ENCODE data around the gene SPAG17.

DNA sequence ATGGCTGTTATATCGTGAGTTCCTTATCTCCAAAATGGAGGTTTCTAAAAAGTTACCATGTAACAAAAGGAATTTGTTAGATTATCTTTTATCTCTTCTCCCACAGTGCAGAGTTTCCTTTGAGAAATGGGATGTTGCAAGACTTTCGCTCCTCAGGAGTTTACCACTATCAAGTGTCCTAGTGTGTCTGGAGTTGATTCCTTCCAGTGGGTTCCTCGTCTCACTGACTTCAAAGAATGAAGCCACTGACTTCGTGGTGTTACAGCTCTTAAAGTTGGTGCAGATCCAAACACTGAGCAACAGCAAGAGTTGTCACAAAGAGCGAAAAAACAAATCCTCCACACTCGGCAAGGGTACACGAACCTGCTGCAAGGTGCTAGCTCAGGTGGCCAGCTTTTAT, 37.0 kb downstream of the SPAG17 start:
- TF ChIP-seq, protein P1, sequence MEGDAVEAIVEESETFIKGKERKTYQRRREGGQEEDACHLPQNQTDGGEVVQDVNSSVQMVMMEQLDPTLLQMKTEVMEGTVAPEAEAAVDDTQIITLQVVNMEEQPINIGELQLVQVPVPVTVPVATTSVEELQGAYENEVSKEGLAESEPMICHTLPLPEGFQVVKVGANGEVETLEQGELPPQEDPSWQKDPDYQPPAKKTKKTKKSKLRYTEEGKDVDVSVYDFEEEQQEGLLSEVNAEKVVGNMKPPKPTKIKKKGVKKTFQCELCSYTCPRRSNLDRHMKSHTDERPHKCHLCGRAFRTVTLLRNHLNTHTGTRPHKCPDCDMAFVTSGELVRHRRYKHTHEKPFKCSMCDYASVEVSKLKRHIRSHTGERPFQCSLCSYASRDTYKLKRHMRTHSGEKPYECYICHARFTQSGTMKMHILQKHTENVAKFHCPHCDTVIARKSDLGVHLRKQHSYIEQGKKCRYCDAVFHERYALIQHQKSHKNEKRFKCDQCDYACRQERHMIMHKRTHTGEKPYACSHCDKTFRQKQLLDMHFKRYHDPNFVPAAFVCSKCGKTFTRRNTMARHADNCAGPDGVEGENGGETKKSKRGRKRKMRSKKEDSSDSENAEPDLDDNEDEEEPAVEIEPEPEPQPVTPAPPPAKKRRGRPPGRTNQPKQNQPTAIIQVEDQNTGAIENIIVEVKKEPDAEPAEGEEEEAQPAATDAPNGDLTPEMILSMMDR (IDR thresholded peaks at IDR 0.05) = no peak
- TF ChIP-seq FOXJ3 (CRISPR knock-in tag; IDR thresholded peaks at IDR 0.05; ENCODE audit: borderline replicate concordance) (no peak), NFE2L1 (CRISPR knock-in tag; IDR thresholded peaks at IDR 0.05) (no peak), ZNF121 (CRISPR knock-in tag; IDR thresholded peaks at IDR 0.05) (no peak), TCF7 (CRISPR knock-in tag; IDR thresholded peaks at IDR 0.05; ENCODE audit: low read depth) (no peak), ZNF232 (CRISPR knock-in tag; IDR thresholded peaks at IDR 0.05) (no peak), ETV6 (CRISPR knock-in tag; IDR thresholded peaks at IDR 0.05) (no peak), KAT7 (CRISPR knock-in tag; IDR thresholded peaks at IDR 0.05; ENCODE audit: borderline replicate concordance) (no peak)
- TF ChIP-seq, protein P2, sequence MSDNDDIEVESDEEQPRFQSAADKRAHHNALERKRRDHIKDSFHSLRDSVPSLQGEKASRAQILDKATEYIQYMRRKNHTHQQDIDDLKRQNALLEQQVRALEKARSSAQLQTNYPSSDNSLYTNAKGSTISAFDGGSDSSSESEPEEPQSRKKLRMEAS (CRISPR knock-in tag; IDR thresholded peaks at IDR 0.05) = no peak
- TF ChIP-seq, protein P3, sequence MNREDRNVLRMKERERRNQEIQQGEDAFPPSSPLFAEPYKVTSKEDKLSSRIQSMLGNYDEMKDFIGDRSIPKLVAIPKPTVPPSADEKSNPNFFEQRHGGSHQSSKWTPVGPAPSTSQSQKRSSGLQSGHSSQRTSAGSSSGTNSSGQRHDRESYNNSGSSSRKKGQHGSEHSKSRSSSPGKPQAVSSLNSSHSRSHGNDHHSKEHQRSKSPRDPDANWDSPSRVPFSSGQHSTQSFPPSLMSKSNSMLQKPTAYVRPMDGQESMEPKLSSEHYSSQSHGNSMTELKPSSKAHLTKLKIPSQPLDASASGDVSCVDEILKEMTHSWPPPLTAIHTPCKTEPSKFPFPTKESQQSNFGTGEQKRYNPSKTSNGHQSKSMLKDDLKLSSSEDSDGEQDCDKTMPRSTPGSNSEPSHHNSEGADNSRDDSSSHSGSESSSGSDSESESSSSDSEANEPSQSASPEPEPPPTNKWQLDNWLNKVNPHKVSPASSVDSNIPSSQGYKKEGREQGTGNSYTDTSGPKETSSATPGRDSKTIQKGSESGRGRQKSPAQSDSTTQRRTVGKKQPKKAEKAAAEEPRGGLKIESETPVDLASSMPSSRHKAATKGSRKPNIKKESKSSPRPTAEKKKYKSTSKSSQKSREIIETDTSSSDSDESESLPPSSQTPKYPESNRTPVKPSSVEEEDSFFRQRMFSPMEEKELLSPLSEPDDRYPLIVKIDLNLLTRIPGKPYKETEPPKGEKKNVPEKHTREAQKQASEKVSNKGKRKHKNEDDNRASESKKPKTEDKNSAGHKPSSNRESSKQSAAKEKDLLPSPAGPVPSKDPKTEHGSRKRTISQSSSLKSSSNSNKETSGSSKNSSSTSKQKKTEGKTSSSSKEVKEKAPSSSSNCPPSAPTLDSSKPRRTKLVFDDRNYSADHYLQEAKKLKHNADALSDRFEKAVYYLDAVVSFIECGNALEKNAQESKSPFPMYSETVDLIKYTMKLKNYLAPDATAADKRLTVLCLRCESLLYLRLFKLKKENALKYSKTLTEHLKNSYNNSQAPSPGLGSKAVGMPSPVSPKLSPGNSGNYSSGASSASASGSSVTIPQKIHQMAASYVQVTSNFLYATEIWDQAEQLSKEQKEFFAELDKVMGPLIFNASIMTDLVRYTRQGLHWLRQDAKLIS (CRISPR knock-in tag; IDR thresholded peaks at IDR 0.05; ENCODE audit: borderline replicate concordance) = no peak
- TF ChIP-seq, protein P4, sequence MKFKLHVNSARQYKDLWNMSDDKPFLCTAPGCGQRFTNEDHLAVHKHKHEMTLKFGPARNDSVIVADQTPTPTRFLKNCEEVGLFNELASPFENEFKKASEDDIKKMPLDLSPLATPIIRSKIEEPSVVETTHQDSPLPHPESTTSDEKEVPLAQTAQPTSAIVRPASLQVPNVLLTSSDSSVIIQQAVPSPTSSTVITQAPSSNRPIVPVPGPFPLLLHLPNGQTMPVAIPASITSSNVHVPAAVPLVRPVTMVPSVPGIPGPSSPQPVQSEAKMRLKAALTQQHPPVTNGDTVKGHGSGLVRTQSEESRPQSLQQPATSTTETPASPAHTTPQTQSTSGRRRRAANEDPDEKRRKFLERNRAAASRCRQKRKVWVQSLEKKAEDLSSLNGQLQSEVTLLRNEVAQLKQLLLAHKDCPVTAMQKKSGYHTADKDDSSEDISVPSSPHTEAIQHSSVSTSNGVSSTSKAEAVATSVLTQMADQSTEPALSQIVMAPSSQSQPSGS (CRISPR knock-in tag; IDR thresholded peaks at IDR 0.05; ENCODE audit: borderline replicate concordance, low read depth) = no peak
- TF ChIP-seq, protein P5, sequence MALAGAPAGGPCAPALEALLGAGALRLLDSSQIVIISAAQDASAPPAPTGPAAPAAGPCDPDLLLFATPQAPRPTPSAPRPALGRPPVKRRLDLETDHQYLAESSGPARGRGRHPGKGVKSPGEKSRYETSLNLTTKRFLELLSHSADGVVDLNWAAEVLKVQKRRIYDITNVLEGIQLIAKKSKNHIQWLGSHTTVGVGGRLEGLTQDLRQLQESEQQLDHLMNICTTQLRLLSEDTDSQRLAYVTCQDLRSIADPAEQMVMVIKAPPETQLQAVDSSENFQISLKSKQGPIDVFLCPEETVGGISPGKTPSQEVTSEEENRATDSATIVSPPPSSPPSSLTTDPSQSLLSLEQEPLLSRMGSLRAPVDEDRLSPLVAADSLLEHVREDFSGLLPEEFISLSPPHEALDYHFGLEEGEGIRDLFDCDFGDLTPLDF (CRISPR knock-in tag; IDR thresholded peaks at IDR 0.05) = no peak
- TF ChIP-seq, protein P6, sequence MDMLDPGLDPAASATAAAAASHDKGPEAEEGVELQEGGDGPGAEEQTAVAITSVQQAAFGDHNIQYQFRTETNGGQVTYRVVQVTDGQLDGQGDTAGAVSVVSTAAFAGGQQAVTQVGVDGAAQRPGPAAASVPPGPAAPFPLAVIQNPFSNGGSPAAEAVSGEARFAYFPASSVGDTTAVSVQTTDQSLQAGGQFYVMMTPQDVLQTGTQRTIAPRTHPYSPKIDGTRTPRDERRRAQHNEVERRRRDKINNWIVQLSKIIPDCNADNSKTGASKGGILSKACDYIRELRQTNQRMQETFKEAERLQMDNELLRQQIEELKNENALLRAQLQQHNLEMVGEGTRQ (CRISPR knock-in tag; IDR thresholded peaks at IDR 0.05) = no peak
- TF ChIP-seq, protein P7, sequence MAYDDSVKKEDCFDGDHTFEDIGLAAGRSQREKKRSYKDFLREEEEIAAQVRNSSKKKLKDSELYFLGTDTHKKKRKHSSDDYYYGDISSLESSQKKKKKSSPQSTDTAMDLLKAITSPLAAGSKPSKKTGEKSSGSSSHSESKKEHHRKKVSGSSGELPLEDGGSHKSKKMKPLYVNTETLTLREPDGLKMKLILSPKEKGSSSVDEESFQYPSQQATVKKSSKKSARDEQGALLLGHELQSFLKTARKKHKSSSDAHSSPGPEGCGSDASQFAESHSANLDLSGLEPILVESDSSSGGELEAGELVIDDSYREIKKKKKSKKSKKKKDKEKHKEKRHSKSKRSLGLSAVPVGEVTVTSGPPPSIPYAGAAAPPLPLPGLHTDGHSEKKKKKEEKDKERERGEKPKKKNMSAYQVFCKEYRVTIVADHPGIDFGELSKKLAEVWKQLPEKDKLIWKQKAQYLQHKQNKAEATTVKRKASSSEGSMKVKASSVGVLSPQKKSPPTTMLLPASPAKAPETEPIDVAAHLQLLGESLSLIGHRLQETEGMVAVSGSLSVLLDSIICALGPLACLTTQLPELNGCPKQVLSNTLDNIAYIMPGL (CRISPR knock-in tag; IDR thresholded peaks at IDR 0.05) = no peak

Measured in WTC11 (cell line).